CD8-positive, alpha-beta memory T cell (primary cell): Measurements from ENCODE around the gene LDLRAD4. TPM values are rescaled to one million over a fixed set of nuclear protein-coding genes. Genes with fewer than 3 reads are reported as not detected.

Experiments used
- CTCF ChIA-PET: fragments of 350-600 bp; sonication (Branson Sonifier 250); formaldehyde crosslinking; loops from one replicate; lab custom pipeline; 2021; ENCODE audit warnings: antibody characterized with exemption; lab: Charles Lee
- POLR2A ChIA-PET: fragments of 350-600 bp; sonication (Branson Sonifier 250); formaldehyde crosslinking; loops from one replicate; lab custom pipeline; 2021; ENCODE audit warnings: antibody characterized with exemption; lab: Charles Lee
- DNase-seq, 5 donors: peaks; one replicate each; pipeline versions ENCODE4 v3.0.0 to v3.0.0-alpha.2; 2020 to 2022; ENCODE audit warnings: mixed read lengths in 1 of 5
- H3K27ac ChIP-seq: one replicate; pipeline ENCODE4 v1.7.0; 2013; ENCODE audit warnings: low read depth, mild to moderate bottlenecking, low read length, moderate library complexity
- H3K27me3 ChIP-seq: 2 replicates; pipeline ENCODE4 v1.7.0; 2013; ENCODE audit warnings: low read length, mild to moderate bottlenecking; ENCODE audit not compliant: insufficient read depth, poor library complexity, severe bottlenecking
- H3K36me3 ChIP-seq: 2 replicates; pipeline ENCODE4 v1.7.0; 2013; ENCODE audit warnings: mild to moderate bottlenecking, low read length, moderate library complexity; ENCODE audit not compliant: insufficient read depth
- H3K4me1 ChIP-seq: 2 replicates; pipeline ENCODE4 v1.7.0; 2013; ENCODE audit warnings: mild to moderate bottlenecking, low read length, moderate library complexity; ENCODE audit not compliant: insufficient read depth
- H3K4me3 ChIP-seq: 2 replicates; pipeline ENCODE4 v1.7.0; 2013; ENCODE audit warnings: mild to moderate bottlenecking, low read length
- H3K9me3 ChIP-seq: 2 replicates; pipeline ENCODE4 v1.7.0; 2013; ENCODE audit warnings: mild to moderate bottlenecking, low read length
- H3K27ac Mint-ChIP-seq, 8 donors: one replicate each; pipeline ENCODE4 v1.8.0; 2020 to 2021; ENCODE audit warnings: mixed read lengths in 8 of 8, mild to moderate bottlenecking in 6 of 8, inconsistent platforms in 3 of 8, moderate library complexity in 3 of 8
- H3K27me3 Mint-ChIP-seq, 2 donors: one replicate each; pipeline ENCODE4 v1.8.0; 2020 to 2021; ENCODE audit warnings: mixed read lengths in 2 of 2, mild to moderate bottlenecking in 1 of 2, moderate library complexity in 1 of 2
- H3K36me3 Mint-ChIP-seq, 3 donors: one replicate each; pipeline ENCODE4 v1.8.0; 2020 to 2021; ENCODE audit warnings: mixed read lengths in 3 of 3, inconsistent platforms in 1 of 3, mild to moderate bottlenecking in 1 of 3
- H3K4me1 Mint-ChIP-seq, 3 donors: one replicate each; pipeline ENCODE4 v1.8.0; 2020 to 2021; ENCODE audit warnings: mixed read lengths in 3 of 3, inconsistent platforms in 1 of 3, mild to moderate bottlenecking in 1 of 3
- H3K4me3 Mint-ChIP-seq, 7 donors: one replicate each; pipeline ENCODE4 v1.8.0; 2020 to 2021; ENCODE audit warnings: mixed read lengths in 7 of 7, mild to moderate bottlenecking in 6 of 7, moderate library complexity in 4 of 7, inconsistent platforms in 2 of 7
- H3K9me3 Mint-ChIP-seq, 5 donors: one replicate each; pipeline ENCODE4 v1.8.0; 2020 to 2022; ENCODE audit warnings: mixed read lengths in 5 of 5, mild to moderate bottlenecking in 3 of 5, moderate library complexity in 2 of 5, inconsistent platforms in 1 of 5
- polyA plus RNA-seq: library from polyadenylated mRNA; unstranded; fragments of 300-500 nt; fragmentation: Illumina TruSeq; gene quantifications from one replicate; pipeline ENCODE4 v1.2.3, GENCODE V29; 2021
- total RNA-seq, 2 experiments: library from RNA; stranded (reverse); gene quantifications; one replicate each; pipeline ENCODE4 v1.2.3, GENCODE V29; 2021

Gene LDLRAD4
- total and polyA plus RNA-seq, 3 experiments from 2014 or later: 8.1 to 30.4 (median 27.3) TPM

GRCh38 chr18:13315000-13315399 lies 96.4 kb downstream of the LDLRAD4 start:
- CTCF ChIA-PET: no interaction called here
- no peaks in the 10 kb centered on the region for H3K36me3 ChIP-seq
- Mint-ChIP-seq H3K27me3 (peaks cover 2 to 11% of the 10 kb centered on the region in 2 donors), H3K9me3 (peaks cover 0 to 14% (median 10%) of the 10 kb centered on the region in 5 donors), H3K36me3 (peaks cover 0 to 10% (median 5%) of the 10 kb centered on the region in 3 donors), H3K27ac (no peak overlapping the region), H3K4me3 (no peak overlapping the region), H3K4me1 (peaks cover 0 to 14% (median 10%) of the 10 kb centered on the region in 3 donors)
- POLR2A ChIA-PET: no interaction called here
- peaks cover 12% of the 10 kb centered on the region for H3K4me1 ChIP-seq
- no peak overlapping the region for H3K4me3 ChIP-seq
- no peak overlapping the region for H3K27ac ChIP-seq
- H3K9me3 ChIP-seq: no peaks in the 10 kb centered on the region
- DNase-seq: no peak
- no peaks in the 10 kb centered on the region for H3K27me3 ChIP-seq

GRCh38 chr18:13316063-13316462 lies 97.5 kb downstream of the LDLRAD4 start:
- peaks cover 0 to 14% (median 10%) of the 10 kb centered on the region in 3 donors for H3K4me1 Mint-ChIP-seq
- CTCF ChIA-PET: no interaction called here

GRCh38 chr18:13317801-13318200 lies 99.2 kb downstream of the LDLRAD4 start:
- ChIA-PET CTCF (no interaction called here), POLR2A (no interaction called here)
- H3K4me3 Mint-ChIP-seq: no peak overlapping the region
- H3K27me3 ChIP-seq: no peaks in the 10 kb centered on the region
- peaks cover 2 to 10% of the 10 kb centered on the region in 2 donors for H3K27me3 Mint-ChIP-seq
- H3K4me1 ChIP-seq: peaks cover 10% of the 10 kb centered on the region
- no peaks in the 10 kb centered on the region for H3K36me3 ChIP-seq
- peaks cover 0 to 14% (median 10%) of the 10 kb centered on the region in 3 donors for H3K4me1 Mint-ChIP-seq
- H3K9me3 Mint-ChIP-seq: peaks cover 0 to 14% (median 10%) of the 10 kb centered on the region in 5 donors
- peaks cover 0 to 10% (median 5%) of the 10 kb centered on the region in 3 donors for H3K36me3 Mint-ChIP-seq
- no peak for DNase-seq
- no peak overlapping the region for H3K4me3 ChIP-seq
- no peaks in the 10 kb centered on the region for H3K9me3 ChIP-seq
- H3K27ac ChIP-seq: no peak overlapping the region
- H3K27ac Mint-ChIP-seq: no peak overlapping the region

More at GRCh38 chr18:13316063-13316462, 97.5 kb downstream of the LDLRAD4 start:
- peaks cover 12% of the 10 kb centered on the region for H3K4me1 ChIP-seq
- POLR2A ChIA-PET: no interaction called here
- no peak overlapping the region for H3K27ac ChIP-seq
- H3K9me3 Mint-ChIP-seq: peaks cover 0 to 14% (median 10%) of the 10 kb centered on the region in 5 donors
- H3K4me3 Mint-ChIP-seq: no peak overlapping the region
- peaks cover 0 to 10% (median 5%) of the 10 kb centered on the region in 3 donors for H3K36me3 Mint-ChIP-seq
- no peaks in the 10 kb centered on the region for H3K27me3 ChIP-seq
- DNase-seq: no peak
- peaks cover 2 to 11% of the 10 kb centered on the region in 2 donors for H3K27me3 Mint-ChIP-seq
- no peaks in the 10 kb centered on the region for H3K9me3 ChIP-seq
- no peaks in the 10 kb centered on the region for H3K36me3 ChIP-seq
- H3K27ac Mint-ChIP-seq: no peak overlapping the region
- H3K4me3 ChIP-seq: no peak overlapping the region

GRCh38 chr18:13318731-13319501 lies 100.4 kb downstream of the LDLRAD4 start:
- no peak overlapping the region for H3K27ac ChIP-seq
- Mint-ChIP-seq H3K36me3 (peaks cover 0 to 10% (median 5%) of the 10 kb centered on the region in 3 donors), H3K27me3 (peaks cover 1 to 2% of the 10 kb centered on the region in 2 donors), H3K27ac (peak overlapping the region in 1 of 8 donors; percentile 33), H3K4me1 (peaks cover 0 to 3% (median 0%) of the 10 kb centered on the region in 3 donors), H3K4me3 (no peak overlapping the region), H3K9me3 (peaks cover 0 to 14% (median 8%) of the 10 kb centered on the region in 5 donors)
- no peak overlapping the region for H3K4me3 ChIP-seq
- no peak for DNase-seq
- no peaks in the 10 kb centered on the region for H3K27me3 ChIP-seq
- peaks cover 1% of the 10 kb centered on the region for H3K4me1 ChIP-seq
- ChIA-PET CTCF (no interaction called here), POLR2A (no interaction called here)
- no peaks in the 10 kb centered on the region for H3K9me3 ChIP-seq
- H3K36me3 ChIP-seq: no peaks in the 10 kb centered on the region

GRCh38 chr18:13319629-13320028 lies 101.1 kb downstream of the LDLRAD4 start:
- H3K4me3 Mint-ChIP-seq: no peak overlapping the region
- H3K27me3 ChIP-seq: no peaks in the 10 kb centered on the region
- H3K4me1 Mint-ChIP-seq: peaks cover 0 to under 1% (median 0%) of the 10 kb centered on the region in 3 donors
- no peaks in the 10 kb centered on the region for H3K4me1 ChIP-seq
- ChIA-PET POLR2A (no interaction called here), CTCF (no interaction called here)
- H3K36me3 Mint-ChIP-seq: peaks cover 0 to 6% (median 5%) of the 10 kb centered on the region in 3 donors
- no peak overlapping the region for H3K27ac ChIP-seq
- no peak overlapping the region for H3K4me3 ChIP-seq
- H3K27ac Mint-ChIP-seq: no peak overlapping the region
- no peak for DNase-seq
- H3K27me3 Mint-ChIP-seq: peaks cover 0 to 2% of the 10 kb centered on the region in 2 donors
- no peaks in the 10 kb centered on the region for H3K36me3 ChIP-seq
- H3K9me3 Mint-ChIP-seq: peaks cover 0 to 12% (median 8%) of the 10 kb centered on the region in 5 donors
- H3K9me3 ChIP-seq: no peaks in the 10 kb centered on the region

GRCh38 chr18:13320096-13320495 lies 101.5 kb downstream of the LDLRAD4 start:
- CTCF ChIA-PET: no interaction called here
- no peaks in the 10 kb centered on the region for H3K36me3 ChIP-seq
- no peak overlapping the region for H3K4me3 ChIP-seq
- Mint-ChIP-seq H3K36me3 (peaks cover 0 to 5% (median 2%) of the 10 kb centered on the region in 3 donors), H3K27ac (no peak overlapping the region), H3K4me1 (no peaks in the 10 kb centered on the region), H3K27me3 (no peaks in the 10 kb centered on the region), H3K4me3 (no peak overlapping the region), H3K9me3 (peaks cover 0 to 11% (median 8%) of the 10 kb centered on the region in 5 donors)
- DNase-seq: no peak
- H3K27ac ChIP-seq: no peak overlapping the region
- POLR2A ChIA-PET: no interaction called here
- H3K27me3 ChIP-seq: no peaks in the 10 kb centered on the region
- no peaks in the 10 kb centered on the region for H3K9me3 ChIP-seq
- no peaks in the 10 kb centered on the region for H3K4me1 ChIP-seq

GRCh38 chr18:13320891-13321425 lies 102.4 kb downstream of the LDLRAD4 start:
- H3K4me1 ChIP-seq: no peaks in the 10 kb centered on the region
- CTCF ChIA-PET: no interaction called here
- POLR2A ChIA-PET: no interaction called here

GRCh38 chr18:13321923-13322322 lies 103.4 kb downstream of the LDLRAD4 start:
- Histone ChIP-seq H3K27me3 (no peaks in the 10 kb centered on the region), H3K9me3 (no peaks in the 10 kb centered on the region), H3K4me1 (no peaks in the 10 kb centered on the region), H3K27ac (no peak overlapping the region), H3K36me3 (no peaks in the 10 kb centered on the region), H3K4me3 (no peak overlapping the region)
- no peaks in the 10 kb centered on the region for H3K4me1 Mint-ChIP-seq
- H3K27ac Mint-ChIP-seq: no peak overlapping the region
- ChIA-PET POLR2A (no interaction called here), CTCF (no interaction called here)
- peaks cover 0 to under 1% (median 0%) of the 10 kb centered on the region in 5 donors for H3K9me3 Mint-ChIP-seq
- H3K4me3 Mint-ChIP-seq: no peak overlapping the region
- peaks cover 0 to 3% of the 10 kb centered on the region in 2 donors for H3K27me3 Mint-ChIP-seq
- H3K36me3 Mint-ChIP-seq: no peaks in the 10 kb centered on the region
- no peak for DNase-seq

More at GRCh38 chr18:13320891-13321425, 102.4 kb downstream of the LDLRAD4 start:
- Histone ChIP-seq H3K27ac (no peak overlapping the region), H3K36me3 (no peaks in the 10 kb centered on the region), H3K27me3 (no peaks in the 10 kb centered on the region), H3K9me3 (no peaks in the 10 kb centered on the region), H3K4me3 (no peak overlapping the region)
- Mint-ChIP-seq H3K4me1 (no peaks in the 10 kb centered on the region), H3K9me3 (peaks cover 0 to 5% (median 5%) of the 10 kb centered on the region in 5 donors), H3K4me3 (no peak overlapping the region), H3K27ac (no peak overlapping the region), H3K27me3 (no peaks in the 10 kb centered on the region), H3K36me3 (no peaks in the 10 kb centered on the region)
- DNase-seq: no peak
